Cardiac fibroblast (primary cell): ENCODE data around the gene STXBP6.

Experiments used
- DNase-seq, 2 donors: peaks; one replicate each; pipeline versions ENCODE4 v3.0.0 to v3.0.0-alpha.2; 2010; ENCODE audit warnings: low read depth in 2 of 2
- H3K4me3 ChIP-seq, 2 donors: replicated peaks in 1 of 2; 1 replicate in 1 of 2; 2 replicates in 1 of 2; pipeline ENCODE4 v1.5.1; 2011; ENCODE audit warnings: low read depth in 2 of 2, low read length in 2 of 2, mild to moderate bottlenecking in 2 of 2, moderate library complexity in 1 of 2
- CTCF ChIP-seq: IDR thresholded peaks from one replicate; pipeline ENCODE4 v1.5.1; 2011; ENCODE audit warnings: low read depth, mild to moderate bottlenecking, low read length, inconsistent platforms

STXBP6 gene

GRCh38 chr14:24850072-24850471 is 199.9 kb downstream of the STXBP6 start:
- H3K4me3 ChIP-seq, result no peak overlapping the region
- TF ChIP-seq CTCF, result no peak
- no peak for DNase-seq

GRCh38 chr14:24849471-24849870 is 200.5 kb downstream of the STXBP6 start:
- H3K4me3 ChIP-seq, result no peak overlapping the region
- TF ChIP-seq CTCF, result no peak
- DNase-seq, result peak; percentile 15 to 66

GRCh38 chr14:24848102-24848790 is 201.7 kb downstream of the STXBP6 start:
- H3K4me3 ChIP-seq, result no peak overlapping the region
- no peak for TF ChIP-seq CTCF
- DNase-seq, result peak; percentile 34 to 79

GRCh38 chr14:24847568-24848095 is 202.3 kb downstream of the STXBP6 start:
- DNase-seq, result peak in 1 of 2 donors; percentile 16
- H3K4me3 ChIP-seq, result no peak overlapping the region
- no peak for TF ChIP-seq CTCF

- no peak overlapping the region for H3K4me3 ChIP-seq
- no peak for TF ChIP-seq CTCF
- no peak for DNase-seq
Measured at GRCh38 chr14:24846261-24846660, 203.7 kb downstream of the STXBP6 start.

GRCh38 chr14:24845851-24846250 is 204.1 kb downstream of the STXBP6 start:
- no peak for DNase-seq
- H3K4me3 ChIP-seq, result no peak overlapping the region
- TF ChIP-seq CTCF, result no peak
